ENCODE measurements around the gene KCNIP1.

Gene KCNIP1

GRCh38 chr5:170651604-170652277 lies 147.9 kb downstream of the KCNIP1 start:
- no peak for DNase-seq

GRCh38 chr5:170655476-170655875 lies 151.7 kb downstream of the KCNIP1 start:
- no peak for DNase-seq

GRCh38 chr5:170655920-170656319 lies 152.1 kb downstream of the KCNIP1 start:
- DNase-seq: no peak

- no peak for DNase-seq
Measured at GRCh38 chr5:170656346-170656745, 152.5 kb downstream of the KCNIP1 start.

GRCh38 chr5:170660531-170660930 lies 156.7 kb downstream of the KCNIP1 start:
- no peak for DNase-seq

- DNase-seq: no peak
Measured at GRCh38 chr5:170662966-170663365, 159.1 kb downstream of the KCNIP1 start.

- no peak for DNase-seq
Measured at GRCh38 chr5:170678811-170679210, 175.0 kb downstream of the KCNIP1 start.

GRCh38 chr5:170681013-170681433 lies 177.2 kb downstream of the KCNIP1 start:
- no peak for DNase-seq

GRCh38 chr5:170691657-170692056 lies 187.8 kb downstream of the KCNIP1 start:
- no peak for DNase-seq

GRCh38 chr5:170693701-170694100 lies 189.9 kb downstream of the KCNIP1 start:
- no peak for DNase-seq

- no peak for DNase-seq
Measured at GRCh38 chr5:170694911-170695310, 191.1 kb downstream of the KCNIP1 start.

- DNase-seq: no peak
Measured at GRCh38 chr5:170697031-170697430, 193.2 kb downstream of the KCNIP1 start.

GRCh38 chr5:170700503-170700902 lies 196.7 kb downstream of the KCNIP1 start:
- no peak for DNase-seq

- DNase-seq: no peak
Measured at GRCh38 chr5:170701334-170701733, 197.5 kb downstream of the KCNIP1 start.

- no peak for DNase-seq
Measured at GRCh38 chr5:170704417-170705192, 200.8 kb downstream of the KCNIP1 start.

- DNase-seq: no peak
Measured at GRCh38 chr5:170709640-170710039, 205.8 kb downstream of the KCNIP1 start.

GRCh38 chr5:170711300-170711699 lies 207.5 kb downstream of the KCNIP1 start:
- DNase-seq: no peak

GRCh38 chr5:170715141-170715540 lies 211.3 kb downstream of the KCNIP1 start:
- no peak for DNase-seq

GRCh38 chr5:170716396-170716795 lies 212.6 kb downstream of the KCNIP1 start:
- DNase-seq: no peak

- no peak for DNase-seq
Measured at GRCh38 chr5:170719551-170719950, 215.7 kb downstream of the KCNIP1 start.

GRCh38 chr5:170720179-170720578 lies 216.4 kb downstream of the KCNIP1 start:
- no peak for DNase-seq

- DNase-seq: no peak
Measured at GRCh38 chr5:170720984-170721383, 217.2 kb downstream of the KCNIP1 start.

- DNase-seq: no peak
Measured at GRCh38 chr5:170721681-170722080, 217.9 kb downstream of the KCNIP1 start.

- no peak for DNase-seq
Measured at GRCh38 chr5:170722316-170722715, 218.5 kb downstream of the KCNIP1 start.

GRCh38 chr5:170731052-170731451 lies 227.2 kb downstream of the KCNIP1 start:
- no peak for DNase-seq

All from NCI-H1417 treated with DMSO at 0.1 percent for 48 hours (cell line).